ENCODE results near the gene RFTN1.

DNA sequence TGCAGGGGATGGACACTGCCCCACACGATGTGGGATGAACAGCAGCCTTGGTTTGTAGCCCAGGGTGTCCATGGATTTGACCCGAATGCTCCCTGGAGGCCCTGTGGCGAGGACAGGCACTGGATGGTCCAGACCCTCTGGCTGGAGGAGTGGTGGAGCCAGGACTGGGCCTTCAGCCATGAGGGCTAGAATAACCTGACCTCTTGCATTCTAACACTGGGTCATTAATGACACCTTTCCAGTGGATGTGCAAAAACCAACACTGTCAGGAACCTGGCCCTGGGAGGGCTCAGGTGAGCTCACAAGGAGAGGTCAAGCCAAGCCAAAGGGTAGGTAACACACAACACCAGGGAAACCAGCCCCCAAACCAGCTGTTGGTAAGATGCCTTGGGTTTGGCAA, 197.1 kb downstream of the RFTN1 start:
- TF ChIP-seq, protein P1, sequence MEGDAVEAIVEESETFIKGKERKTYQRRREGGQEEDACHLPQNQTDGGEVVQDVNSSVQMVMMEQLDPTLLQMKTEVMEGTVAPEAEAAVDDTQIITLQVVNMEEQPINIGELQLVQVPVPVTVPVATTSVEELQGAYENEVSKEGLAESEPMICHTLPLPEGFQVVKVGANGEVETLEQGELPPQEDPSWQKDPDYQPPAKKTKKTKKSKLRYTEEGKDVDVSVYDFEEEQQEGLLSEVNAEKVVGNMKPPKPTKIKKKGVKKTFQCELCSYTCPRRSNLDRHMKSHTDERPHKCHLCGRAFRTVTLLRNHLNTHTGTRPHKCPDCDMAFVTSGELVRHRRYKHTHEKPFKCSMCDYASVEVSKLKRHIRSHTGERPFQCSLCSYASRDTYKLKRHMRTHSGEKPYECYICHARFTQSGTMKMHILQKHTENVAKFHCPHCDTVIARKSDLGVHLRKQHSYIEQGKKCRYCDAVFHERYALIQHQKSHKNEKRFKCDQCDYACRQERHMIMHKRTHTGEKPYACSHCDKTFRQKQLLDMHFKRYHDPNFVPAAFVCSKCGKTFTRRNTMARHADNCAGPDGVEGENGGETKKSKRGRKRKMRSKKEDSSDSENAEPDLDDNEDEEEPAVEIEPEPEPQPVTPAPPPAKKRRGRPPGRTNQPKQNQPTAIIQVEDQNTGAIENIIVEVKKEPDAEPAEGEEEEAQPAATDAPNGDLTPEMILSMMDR (IDR thresholded peaks at IDR 0.05) = no peak
- no peak for TF ChIP-seq POLR2A (IDR thresholded peaks at IDR 0.05)

All from uterus (tissue), 2 donors.